ENCODE measurements around the gene DDHD1. TPM values are rescaled to one million over a fixed set of nuclear protein-coding genes. Genes with fewer than 3 reads are reported as not detected.

DDHD1 gene
- total and polyA plus RNA-seq, 2 donors from 2014 or later: 2.1 to 11.9 TPM

Other genes starting within 250 kb of the DDHD1 start
- 78.2 TPM for gene FERMT2, start 202.3 kb downstream of the DDHD1 start, total RNA-seq
- gene FERMT2, start 202.3 kb downstream of the DDHD1 start, polyA plus RNA-seq (ENCODE audit: insufficient read depth, low read depth, low replicate concordance): 46.2 TPM